Measurements from ENCODE around the gene ZNF154.

ZNF154 gene

GRCh38 chr19:57686727-57687126 lies 22.3 kb downstream of the ZNF154 start:
- no peak overlapping the region for H3K4me3 ChIP-seq (ENCODE audit: control insufficient read depth, low read depth, low read length)
- DNase-seq (ENCODE audit: low read depth), result no peak
- no peak for TF ChIP-seq CTCF (IDR thresholded peaks at IDR 0.05; ENCODE audit: control insufficient read depth, insufficient read depth, low read depth, low read length, missing control alignments)

- peak overlapping the region; percentile 72 for H3K4me3 ChIP-seq (ENCODE audit: control insufficient read depth, low read depth, low read length)
- no peak for TF ChIP-seq CTCF (IDR thresholded peaks at IDR 0.05; ENCODE audit: control insufficient read depth, insufficient read depth, low read depth, low read length, missing control alignments)
- DNase-seq (ENCODE audit: low read depth), result no peak
Observed at GRCh38 chr19:57682226-57682766, 26.7 kb downstream of the ZNF154 start.

- no peak for TF ChIP-seq CTCF (IDR thresholded peaks at IDR 0.05; ENCODE audit: control insufficient read depth, insufficient read depth, low read depth, low read length, missing control alignments)
- DNase-seq (ENCODE audit: low read depth), result peak; percentile 23
- H3K4me3 ChIP-seq (ENCODE audit: control insufficient read depth, low read depth, low read length), result no peak overlapping the region
Observed at GRCh38 chr19:57675881-57676280, 33.1 kb downstream of the ZNF154 start.

GRCh38 chr19:57672466-57672865 lies 36.5 kb downstream of the ZNF154 start:
- no peak for DNase-seq (ENCODE audit: low read depth)
- H3K4me3 ChIP-seq (ENCODE audit: control insufficient read depth, low read depth, low read length), result no peak overlapping the region
- TF ChIP-seq CTCF (IDR thresholded peaks at IDR 0.05; ENCODE audit: control insufficient read depth, insufficient read depth, low read depth, low read length, missing control alignments), result no peak

- no peak overlapping the region for H3K4me3 ChIP-seq (ENCODE audit: control insufficient read depth, low read depth, low read length)
- no peak for TF ChIP-seq CTCF (IDR thresholded peaks at IDR 0.05; ENCODE audit: control insufficient read depth, insufficient read depth, low read depth, low read length, missing control alignments)
- DNase-seq (ENCODE audit: low read depth), result no peak
Observed at GRCh38 chr19:57671124-57671895, 37.7 kb downstream of the ZNF154 start.

- no peak for TF ChIP-seq CTCF (IDR thresholded peaks at IDR 0.05; ENCODE audit: control insufficient read depth, insufficient read depth, low read depth, low read length, missing control alignments)
- no peak for DNase-seq (ENCODE audit: low read depth)
Observed at GRCh38 chr19:57668635-57669034, 40.4 kb downstream of the ZNF154 start, which contains the start of gene ZSCAN4. ZSCAN4 (plus strand) TSS chr19:57668935; CDS start chr19:57676146, 7,211 bp downstream.

More at GRCh38 chr19:57668635-57669034, 40.4 kb downstream of the ZNF154 start, which contains the start of gene ZSCAN4:
- H3K4me3 ChIP-seq (ENCODE audit: control insufficient read depth, low read depth, low read length), result no peak within 1 kb of the TSS
